ENCODE results near the gene GNL1.
"Not testable (repeated sequence)": the region's sequence is repeated elsewhere in the genome, so short reads cannot be mapped to it uniquely, and the experiment has no call there.

Gene GNL1

GRCh38 chr6:30495993-30496392 is 60.3 kb downstream of the GNL1 start:
- DNase-seq (ENCODE audit: low spot score): no peak

GRCh38 chr6:30495060-30495459 is 61.2 kb downstream of the GNL1 start:
- DNase-seq (ENCODE audit: low spot score): not testable (repeated sequence)

DNA sequence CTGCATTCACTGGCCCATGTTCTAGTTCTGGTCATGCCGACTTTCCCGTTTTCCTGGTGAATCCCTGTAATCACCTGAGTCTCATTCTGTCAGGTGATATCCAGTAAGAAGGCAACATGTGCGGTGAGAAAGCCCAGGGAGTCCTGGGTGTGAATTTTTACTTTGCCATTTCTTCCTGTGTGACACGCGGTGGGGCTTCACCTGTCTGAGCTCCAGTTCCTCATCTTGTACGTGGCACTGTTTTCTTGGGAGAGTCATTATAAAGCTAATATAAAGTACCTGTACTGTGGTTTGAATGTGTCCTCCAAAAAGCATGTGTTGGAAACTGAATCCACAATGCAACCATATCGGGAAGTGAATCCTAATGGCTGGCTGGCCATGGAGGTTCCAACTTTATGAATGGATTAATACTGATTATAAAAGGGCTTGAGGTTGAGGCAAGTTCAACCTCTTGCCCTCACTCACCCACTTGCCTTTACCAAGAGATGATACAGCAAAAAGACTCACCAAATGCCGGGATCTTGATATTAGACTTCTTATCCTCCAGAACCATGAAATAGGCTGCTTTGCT is 61.9 kb downstream of the GNL1 start:
- no peak for DNase-seq (ENCODE audit: low spot score)

GRCh38 chr6:30493643-30494250 is 62.5 kb downstream of the GNL1 start:
- DNase-seq (ENCODE audit: low spot score): no peak

DNA sequence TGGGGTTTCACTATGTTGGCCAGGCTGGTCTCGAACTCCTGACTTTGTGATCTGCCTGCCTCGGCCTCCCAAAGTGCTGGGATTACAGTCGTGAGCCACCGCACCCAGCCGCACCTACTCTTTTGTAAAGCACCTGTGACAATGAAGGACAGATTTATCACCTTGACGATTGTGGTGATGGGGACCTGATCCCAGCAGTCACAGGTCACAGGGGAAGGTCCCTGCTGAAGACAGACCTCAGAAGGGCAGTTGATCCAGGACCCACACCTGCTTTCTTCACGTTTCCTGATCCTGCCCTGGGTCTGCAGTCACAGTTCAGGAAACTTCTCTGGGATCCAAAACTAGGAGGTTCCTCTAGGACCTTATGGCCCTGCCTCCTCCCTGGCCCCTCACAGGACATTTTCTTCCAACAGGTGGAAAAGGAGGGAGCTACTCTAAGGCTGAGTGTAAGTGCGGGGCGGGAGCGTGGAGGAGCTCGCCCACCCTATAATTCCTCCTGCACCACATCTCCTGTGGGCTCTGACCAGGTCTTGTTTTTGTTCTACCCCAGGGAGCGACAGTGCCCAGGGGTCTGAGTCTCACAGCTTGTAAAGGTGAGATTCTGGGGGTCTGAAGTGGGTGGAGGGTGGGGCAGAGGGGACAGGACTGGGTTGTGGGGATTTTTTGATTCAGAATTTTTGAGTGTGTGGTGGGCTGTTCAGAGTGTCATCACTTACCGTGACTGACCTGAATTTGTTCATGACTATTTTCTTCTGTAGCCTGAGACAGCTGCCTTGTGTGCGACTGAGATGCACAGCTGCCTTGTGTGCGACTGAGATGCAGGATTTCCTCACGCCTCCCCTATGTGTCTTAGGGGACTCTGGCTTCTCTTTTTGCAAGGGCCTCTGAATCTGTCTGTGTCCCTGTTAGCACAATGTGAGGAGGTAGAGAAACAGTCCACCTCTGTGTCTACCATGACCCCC is 64.0 kb downstream of the GNL1 start:
- no peak for DNase-seq (ENCODE audit: low spot score)
